H1 (cell line): ENCODE data around the gene ADPRH. TPM values are rescaled to one million over a fixed set of nuclear protein-coding genes. Genes with fewer than 3 reads are reported as not detected.

Experiments
- GABPA ChIP-seq: IDR thresholded peaks from 2 replicates; pipeline ENCODE4 v1.6.1; 2011; ENCODE audit warnings: mild to moderate bottlenecking, low read length, moderate library complexity, borderline replicate concordance; ENCODE audit not compliant: insufficient read depth
- NANOG ChIP-seq: IDR thresholded peaks from 2 replicates; pipeline ENCODE4 v1.6.1; 2011; ENCODE audit warnings: low read length, low read depth, mild to moderate bottlenecking, inconsistent platforms; ENCODE audit not compliant: insufficient read depth, poor library complexity, severe bottlenecking
- POU5F1 ChIP-seq: IDR thresholded peaks from 2 replicates; pipeline ENCODE4 v1.6.1; 2011; ENCODE audit warnings: low read depth, mild to moderate bottlenecking, low read length, moderate library complexity
- RBBP5 ChIP-seq: IDR thresholded peaks from 2 replicates; pipeline ENCODE4 v1.7.1; 2012; ENCODE audit warnings: low read depth, mild to moderate bottlenecking, inconsistent platforms, low read length, moderate library complexity, borderline replicate concordance
- RNF2 ChIP-seq: fragments of 200-900, 300-1000 bp; sonication (generic); IDR thresholded peaks from 2 replicates; pipeline ENCODE4 v1.7.1; 2016; ENCODE audit warnings: borderline replicate concordance, low read depth, mild to moderate bottlenecking, antibody characterized with exemption, low read length; ENCODE audit not compliant: poor library complexity, severe bottlenecking; ENCODE audit errors: missing control alignments
- SIN3A ChIP-seq, 2 experiments: IDR thresholded peaks in 1 of 2; conservative IDR thresholded peaks in 1 of 2; 2 replicates each; pipeline ENCODE4 v1.6.1; 2011 to 2012; ENCODE audit warnings: low read length in 2 of 2, improper control_type of control experiment in 1 of 2, low read depth in 1 of 2, mild to moderate bottlenecking in 1 of 2
- SRF ChIP-seq: IDR thresholded peaks from 2 replicates; pipeline ENCODE4 v1.6.1; 2011; ENCODE audit warnings: mild to moderate bottlenecking, low read depth, low read length, moderate library complexity
- SUZ12 ChIP-seq: fragments of 200-600 bp; sonication (generic); IDR thresholded peaks from 2 replicates; pipeline ENCODE4 v1.6.1; 2012; ENCODE audit warnings: mild to moderate bottlenecking, inconsistent platforms, low read length, moderate library complexity, mixed read lengths
- ZNF274 ChIP-seq: IDR thresholded peaks from 2 replicates; pipeline ENCODE4 v1.7.0; 2012; ENCODE audit warnings: low read length, borderline replicate concordance; ENCODE audit errors: extremely low read depth
- polyA plus RNA-seq, 7 experiments: library from polyadenylated mRNA; depleted of rRNA in 3 of 7; stranded (reverse) in 5 of 7; unstranded in 2 of 7; fragments of >200 nt in 5 of 7; fragments of 200-250 nt in 2 of 7; gene quantifications; 1 replicate in 5 of 7; 2 replicates in 1 of 7; 4 replicates in 1 of 7; pipeline versions ENCODE4 v1.2.1 to v1.2.3, GENCODE V29; 2011 to 2013; ENCODE audit warnings: missing spikeins in 2 of 7, mixed read lengths in 2 of 7
- total RNA-seq: library from RNA; stranded (reverse); fragmentation: NEBNext Ultra II Directional; extraction: Animal tissue kit (Norgen Biotek cat#: 25700); gene quantifications from 2 replicates; pipeline ENCODE4 v1.2.1, GENCODE V29; 2021
- TF ChIP-seq, protein P1 (sequence below): fragments of 300-600 bp; sonication (generic); IDR thresholded peaks from 2 replicates; pipeline ENCODE4 v1.7.1; 2012; ENCODE audit warnings: low read length, moderate library complexity, mild to moderate bottlenecking, inconsistent platforms; ENCODE audit not compliant: insufficient replicate concordance

The ADPRH gene
- total and polyA plus RNA-seq, 2 of the 8 experiments (the other 6 are each of a cell fraction or from before 2014, with no cell fraction given) = 2.6 to 4.2 TPM

DNA sequence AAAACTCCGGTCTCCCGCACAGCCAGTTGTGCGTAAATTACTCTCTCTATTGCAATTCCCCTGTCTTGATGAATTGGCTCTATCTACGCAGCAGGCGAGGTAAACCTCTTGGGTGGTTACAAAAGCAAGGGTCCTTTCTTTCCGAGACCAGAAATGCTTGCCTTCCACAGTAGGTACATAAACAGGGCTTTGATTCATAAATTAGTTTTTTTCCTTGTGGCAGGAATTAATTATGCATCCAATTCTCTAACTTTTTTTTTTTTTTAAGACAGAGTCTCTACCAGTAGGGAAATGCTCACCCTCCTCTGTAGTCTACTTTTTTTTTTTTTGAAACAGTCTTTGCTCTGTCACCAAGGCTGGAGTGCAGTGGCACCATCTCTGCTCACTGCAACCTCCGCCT is 36.1 kb upstream of the ADPRH start (continued):
- TF ChIP-seq, protein P1, sequence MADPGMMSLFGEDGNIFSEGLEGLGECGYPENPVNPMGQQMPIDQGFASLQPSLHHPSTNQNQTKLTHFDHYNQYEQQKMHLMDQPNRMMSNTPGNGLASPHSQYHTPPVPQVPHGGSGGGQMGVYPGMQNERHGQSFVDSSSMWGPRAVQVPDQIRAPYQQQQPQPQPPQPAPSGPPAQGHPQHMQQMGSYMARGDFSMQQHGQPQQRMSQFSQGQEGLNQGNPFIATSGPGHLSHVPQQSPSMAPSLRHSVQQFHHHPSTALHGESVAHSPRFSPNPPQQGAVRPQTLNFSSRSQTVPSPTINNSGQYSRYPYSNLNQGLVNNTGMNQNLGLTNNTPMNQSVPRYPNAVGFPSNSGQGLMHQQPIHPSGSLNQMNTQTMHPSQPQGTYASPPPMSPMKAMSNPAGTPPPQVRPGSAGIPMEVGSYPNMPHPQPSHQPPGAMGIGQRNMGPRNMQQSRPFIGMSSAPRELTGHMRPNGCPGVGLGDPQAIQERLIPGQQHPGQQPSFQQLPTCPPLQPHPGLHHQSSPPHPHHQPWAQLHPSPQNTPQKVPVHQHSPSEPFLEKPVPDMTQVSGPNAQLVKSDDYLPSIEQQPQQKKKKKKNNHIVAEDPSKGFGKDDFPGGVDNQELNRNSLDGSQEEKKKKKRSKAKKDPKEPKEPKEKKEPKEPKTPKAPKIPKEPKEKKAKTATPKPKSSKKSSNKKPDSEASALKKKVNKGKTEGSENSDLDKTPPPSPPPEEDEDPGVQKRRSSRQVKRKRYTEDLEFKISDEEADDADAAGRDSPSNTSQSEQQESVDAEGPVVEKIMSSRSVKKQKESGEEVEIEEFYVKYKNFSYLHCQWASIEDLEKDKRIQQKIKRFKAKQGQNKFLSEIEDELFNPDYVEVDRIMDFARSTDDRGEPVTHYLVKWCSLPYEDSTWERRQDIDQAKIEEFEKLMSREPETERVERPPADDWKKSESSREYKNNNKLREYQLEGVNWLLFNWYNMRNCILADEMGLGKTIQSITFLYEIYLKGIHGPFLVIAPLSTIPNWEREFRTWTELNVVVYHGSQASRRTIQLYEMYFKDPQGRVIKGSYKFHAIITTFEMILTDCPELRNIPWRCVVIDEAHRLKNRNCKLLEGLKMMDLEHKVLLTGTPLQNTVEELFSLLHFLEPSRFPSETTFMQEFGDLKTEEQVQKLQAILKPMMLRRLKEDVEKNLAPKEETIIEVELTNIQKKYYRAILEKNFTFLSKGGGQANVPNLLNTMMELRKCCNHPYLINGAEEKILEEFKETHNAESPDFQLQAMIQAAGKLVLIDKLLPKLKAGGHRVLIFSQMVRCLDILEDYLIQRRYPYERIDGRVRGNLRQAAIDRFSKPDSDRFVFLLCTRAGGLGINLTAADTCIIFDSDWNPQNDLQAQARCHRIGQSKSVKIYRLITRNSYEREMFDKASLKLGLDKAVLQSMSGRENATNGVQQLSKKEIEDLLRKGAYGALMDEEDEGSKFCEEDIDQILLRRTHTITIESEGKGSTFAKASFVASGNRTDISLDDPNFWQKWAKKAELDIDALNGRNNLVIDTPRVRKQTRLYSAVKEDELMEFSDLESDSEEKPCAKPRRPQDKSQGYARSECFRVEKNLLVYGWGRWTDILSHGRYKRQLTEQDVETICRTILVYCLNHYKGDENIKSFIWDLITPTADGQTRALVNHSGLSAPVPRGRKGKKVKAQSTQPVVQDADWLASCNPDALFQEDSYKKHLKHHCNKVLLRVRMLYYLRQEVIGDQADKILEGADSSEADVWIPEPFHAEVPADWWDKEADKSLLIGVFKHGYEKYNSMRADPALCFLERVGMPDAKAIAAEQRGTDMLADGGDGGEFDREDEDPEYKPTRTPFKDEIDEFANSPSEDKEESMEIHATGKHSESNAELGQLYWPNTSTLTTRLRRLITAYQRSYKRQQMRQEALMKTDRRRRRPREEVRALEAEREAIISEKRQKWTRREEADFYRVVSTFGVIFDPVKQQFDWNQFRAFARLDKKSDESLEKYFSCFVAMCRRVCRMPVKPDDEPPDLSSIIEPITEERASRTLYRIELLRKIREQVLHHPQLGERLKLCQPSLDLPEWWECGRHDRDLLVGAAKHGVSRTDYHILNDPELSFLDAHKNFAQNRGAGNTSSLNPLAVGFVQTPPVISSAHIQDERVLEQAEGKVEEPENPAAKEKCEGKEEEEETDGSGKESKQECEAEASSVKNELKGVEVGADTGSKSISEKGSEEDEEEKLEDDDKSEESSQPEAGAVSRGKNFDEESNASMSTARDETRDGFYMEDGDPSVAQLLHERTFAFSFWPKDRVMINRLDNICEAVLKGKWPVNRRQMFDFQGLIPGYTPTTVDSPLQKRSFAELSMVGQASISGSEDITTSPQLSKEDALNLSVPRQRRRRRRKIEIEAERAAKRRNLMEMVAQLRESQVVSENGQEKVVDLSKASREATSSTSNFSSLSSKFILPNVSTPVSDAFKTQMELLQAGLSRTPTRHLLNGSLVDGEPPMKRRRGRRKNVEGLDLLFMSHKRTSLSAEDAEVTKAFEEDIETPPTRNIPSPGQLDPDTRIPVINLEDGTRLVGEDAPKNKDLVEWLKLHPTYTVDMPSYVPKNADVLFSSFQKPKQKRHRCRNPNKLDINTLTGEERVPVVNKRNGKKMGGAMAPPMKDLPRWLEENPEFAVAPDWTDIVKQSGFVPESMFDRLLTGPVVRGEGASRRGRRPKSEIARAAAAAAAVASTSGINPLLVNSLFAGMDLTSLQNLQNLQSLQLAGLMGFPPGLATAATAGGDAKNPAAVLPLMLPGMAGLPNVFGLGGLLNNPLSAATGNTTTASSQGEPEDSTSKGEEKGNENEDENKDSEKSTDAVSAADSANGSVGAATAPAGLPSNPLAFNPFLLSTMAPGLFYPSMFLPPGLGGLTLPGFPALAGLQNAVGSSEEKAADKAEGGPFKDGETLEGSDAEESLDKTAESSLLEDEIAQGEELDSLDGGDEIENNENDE = no peak
- TF ChIP-seq NANOG = no peak
- no peak for TF ChIP-seq RNF2
- no peak for TF ChIP-seq SIN3A (conservative IDR thresholded peaks at IDR 0.05 in 1 of 2, IDR thresholded peaks at IDR 0.05 in 1 of 2; ENCODE audit: low read depth in 1 of 2, low read length in 2 of 2)
- TF ChIP-seq RBBP5 = no peak
- TF ChIP-seq SUZ12 = no peak
- TF ChIP-seq ZNF274 = no peak
- no peak for TF ChIP-seq GABPA
- no peak for TF ChIP-seq SRF
- no peak for TF ChIP-seq POU5F1
